Measurements from ENCODE around the gene ALDH16A1.

ALDH16A1 gene

GRCh38 chr19:49423985-49424303 is 29.1 kb upstream of the ALDH16A1 start:
- H3K4me3 ChIP-seq (ENCODE audit: low read length) = no peak overlapping the region
- TF ChIP-seq, protein P1, sequence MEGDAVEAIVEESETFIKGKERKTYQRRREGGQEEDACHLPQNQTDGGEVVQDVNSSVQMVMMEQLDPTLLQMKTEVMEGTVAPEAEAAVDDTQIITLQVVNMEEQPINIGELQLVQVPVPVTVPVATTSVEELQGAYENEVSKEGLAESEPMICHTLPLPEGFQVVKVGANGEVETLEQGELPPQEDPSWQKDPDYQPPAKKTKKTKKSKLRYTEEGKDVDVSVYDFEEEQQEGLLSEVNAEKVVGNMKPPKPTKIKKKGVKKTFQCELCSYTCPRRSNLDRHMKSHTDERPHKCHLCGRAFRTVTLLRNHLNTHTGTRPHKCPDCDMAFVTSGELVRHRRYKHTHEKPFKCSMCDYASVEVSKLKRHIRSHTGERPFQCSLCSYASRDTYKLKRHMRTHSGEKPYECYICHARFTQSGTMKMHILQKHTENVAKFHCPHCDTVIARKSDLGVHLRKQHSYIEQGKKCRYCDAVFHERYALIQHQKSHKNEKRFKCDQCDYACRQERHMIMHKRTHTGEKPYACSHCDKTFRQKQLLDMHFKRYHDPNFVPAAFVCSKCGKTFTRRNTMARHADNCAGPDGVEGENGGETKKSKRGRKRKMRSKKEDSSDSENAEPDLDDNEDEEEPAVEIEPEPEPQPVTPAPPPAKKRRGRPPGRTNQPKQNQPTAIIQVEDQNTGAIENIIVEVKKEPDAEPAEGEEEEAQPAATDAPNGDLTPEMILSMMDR (conservative IDR thresholded peaks at IDR 0.05; ENCODE audit: low read length) = no peak
- no peak for DNase-seq (ENCODE audit: low read depth)

DNA sequence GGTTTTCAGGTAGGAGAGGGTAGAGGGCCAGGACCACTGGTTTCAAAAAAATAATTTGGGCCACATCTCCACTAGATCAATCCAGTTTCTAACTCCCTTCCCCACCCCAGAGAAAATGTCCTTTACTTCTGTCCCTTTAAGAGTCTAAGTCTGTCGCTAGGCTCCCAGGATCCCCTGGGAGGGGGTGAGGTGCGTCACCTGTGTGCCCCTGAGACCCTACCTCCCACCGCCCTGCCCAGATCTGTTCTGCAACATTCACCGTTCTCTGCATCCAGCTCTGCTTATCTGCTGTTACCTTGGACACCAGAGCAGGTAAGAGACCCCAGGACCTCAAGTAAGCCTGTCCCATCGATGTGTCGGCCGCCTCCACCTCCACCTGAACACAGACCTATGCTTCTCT is 27.8 kb upstream of the ALDH16A1 start, which contains the start of gene GFY:
Gene GFY (plus strand): TSS at position 211 of the 400 bp plus-strand sequence. CDS start 1,043 bp downstream, outside the sequence.
- TF ChIP-seq, protein P1 (conservative IDR thresholded peaks at IDR 0.05; ENCODE audit: low read length) = no peak
- DNase-seq (ENCODE audit: low read depth) = no peak
- H3K4me3 ChIP-seq (ENCODE audit: low read length) = no peak within 1 kb of the TSS

DNA sequence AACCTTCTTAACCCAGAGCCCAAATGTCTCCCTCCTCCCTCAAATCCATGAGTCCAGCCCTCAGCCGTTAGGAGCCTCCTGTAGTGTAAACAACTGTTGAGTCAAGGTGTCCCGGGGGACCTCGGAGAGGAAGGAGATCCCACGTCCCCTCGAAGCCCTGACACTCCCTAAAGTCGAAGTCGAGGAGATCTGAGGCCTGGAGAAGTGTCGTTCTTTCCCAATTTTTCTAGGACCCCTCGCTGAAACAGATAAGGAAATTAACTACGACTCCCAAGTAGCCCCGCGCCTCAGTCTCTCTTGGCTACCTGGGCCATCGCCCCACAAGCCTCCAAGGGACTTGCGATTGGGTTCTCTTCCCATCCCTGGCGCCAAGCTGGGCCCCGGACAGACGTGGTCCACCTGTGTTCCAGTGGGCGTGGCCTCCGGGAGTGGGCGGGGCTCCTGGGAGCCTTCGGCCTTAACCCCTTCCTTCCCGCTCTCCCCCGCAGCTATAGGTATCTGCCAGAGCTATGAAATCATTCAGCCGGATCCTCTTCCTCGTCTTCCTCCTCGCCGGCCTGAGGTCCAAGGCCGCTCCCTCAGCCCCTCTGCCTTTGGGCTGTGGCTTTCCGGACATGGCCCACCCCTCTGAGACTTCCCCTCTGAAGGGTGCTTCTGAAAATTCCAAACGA is 27.0 kb upstream of the ALDH16A1 start:
- TF ChIP-seq, protein P1 (conservative IDR thresholded peaks at IDR 0.05; ENCODE audit: low read length) = no peak
- H3K4me3 ChIP-seq (ENCODE audit: low read length) = no peak overlapping the region
- no peak for DNase-seq (ENCODE audit: low read depth)

DNA sequence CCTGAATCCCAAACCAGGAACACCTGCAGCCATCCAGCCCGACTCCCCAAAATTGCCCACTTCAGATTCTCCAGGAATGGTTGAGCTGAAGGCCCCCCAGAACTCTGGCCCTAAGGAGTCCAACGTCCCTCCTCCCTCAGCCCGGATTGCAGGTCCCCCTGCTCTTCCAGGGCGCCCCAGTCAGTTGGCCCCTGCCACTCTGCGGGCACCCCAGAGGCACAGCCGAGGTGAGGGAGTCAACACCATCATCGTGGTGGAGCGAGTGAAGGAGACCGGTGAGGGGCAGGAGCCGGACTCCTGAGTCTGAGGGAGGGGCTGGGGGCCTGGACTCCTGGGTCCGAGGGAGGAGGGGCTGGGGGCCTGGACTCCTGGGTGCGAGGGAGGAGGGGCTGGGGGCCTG is 25.7 kb upstream of the ALDH16A1 start:
- H3K4me3 ChIP-seq (ENCODE audit: low read length) = no peak overlapping the region
- DNase-seq (ENCODE audit: low read depth) = no peak
- TF ChIP-seq, protein P1 (conservative IDR thresholded peaks at IDR 0.05; ENCODE audit: low read length) = no peak

DNA sequence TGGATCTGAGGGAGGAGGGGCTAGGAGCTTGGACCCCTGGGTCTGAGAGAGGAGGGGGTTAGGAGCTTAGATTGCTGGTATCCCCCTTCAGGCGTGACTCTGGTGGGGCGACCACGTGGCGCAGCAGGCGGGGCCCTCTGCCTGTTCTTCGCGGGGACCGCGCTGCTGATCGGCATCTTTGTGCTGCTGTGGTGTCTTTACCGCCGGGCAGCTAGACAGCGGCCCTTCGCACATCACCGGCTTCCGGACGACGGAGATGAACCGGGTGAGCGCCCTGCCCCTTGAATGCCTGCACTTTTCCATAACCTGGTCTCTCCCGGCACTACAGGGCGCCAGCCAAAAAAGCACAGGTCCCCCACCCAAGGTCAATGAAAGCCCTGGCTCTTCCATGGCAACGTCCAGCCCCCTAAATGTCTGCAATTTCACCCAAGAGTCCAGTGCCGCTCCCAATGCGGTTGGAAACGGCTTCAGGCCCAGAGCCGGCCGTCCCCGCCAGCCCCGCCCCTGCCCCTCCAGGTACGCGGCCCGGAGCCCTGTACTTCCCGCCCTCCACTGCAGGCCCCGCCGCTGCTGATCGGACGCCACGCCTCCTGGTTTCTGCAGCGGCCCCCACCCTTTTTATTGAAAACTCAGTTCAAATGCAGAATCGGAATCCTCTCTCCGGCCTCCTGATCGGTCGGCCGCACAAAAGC is 25.0 kb upstream of the ALDH16A1 start:
- TF ChIP-seq, protein P1 (conservative IDR thresholded peaks at IDR 0.05; ENCODE audit: low read length) = no peak
- H3K4me3 ChIP-seq (ENCODE audit: low read length) = no peak overlapping the region
- no peak for DNase-seq (ENCODE audit: low read depth)

- no peak overlapping the region for H3K4me3 ChIP-seq (ENCODE audit: low read length)
- no peak for DNase-seq (ENCODE audit: low read depth)
- TF ChIP-seq, protein P1 (conservative IDR thresholded peaks at IDR 0.05; ENCODE audit: low read length) = no peak
These were observed 24.2 kb upstream of the ALDH16A1 start for GRCh38 chr19:49428547-49429451.

Measured in AG10803 (cell line).